GM12878 (cell line): ENCODE measurements around the gene MAP4. TPM values are rescaled to one million over a fixed set of nuclear protein-coding genes. Genes with fewer than 3 reads are reported as not detected.

Experiments used
- ATAC-seq: fragments of 200-7000 bp; cut with Tn5 transposase; 3 replicates; pipeline ENCODE4 v1.9.1; 2020; ENCODE audit warnings: mild to moderate bottlenecking, moderate library complexity
- BruUV-seq: library from RNA; stranded (reverse); fragments of 400-500 nt; replicated peaks from 2 replicates; lab custom pipeline; 2021; lab: Mats Ljungman, UMichigan
- CTCF ChIA-PET: fragments of 300-600 bp; sonication (Branson Sonifier 250); formaldehyde crosslinking; extraction: SDS; loops from one replicate; lab custom pipeline; 2021; ENCODE audit warnings: inconsistent platforms; lab: Yijun Ruan, JAX
- POLR2A ChIA-PET: fragments of 350-600 bp; formaldehyde crosslinking; extraction: SDS; loops from one replicate; lab custom pipeline; 2021; ENCODE audit warnings: inconsistent platforms; lab: Charles Lee
- RAD21 ChIA-PET: fragments of 300-600 bp; sonication (Branson Sonifier 250); formaldehyde crosslinking; loops from one replicate; lab custom pipeline; 2023; ENCODE audit warnings: antibody characterized with exemption; ENCODE audit not compliant: unreplicated experiment; lab: Charles Lee
- SMC1A ChIA-PET: fragments of 300-600 bp; sonication (Branson Sonifier 250); formaldehyde crosslinking; loops from one replicate; lab custom pipeline; 2023; ENCODE audit not compliant: unreplicated experiment, uncharacterized antibody; lab: Charles Lee
- DNase-seq: peaks from one replicate; pipeline ENCODE4 v3.0.0-alpha.2; 2011; ENCODE audit warnings: low read depth, low spot score
- FAIRE-seq: peaks from 3 replicates; lab custom pipeline; 2011; peaks lifted over from hg19 to GRCh38; lab: Jason Lieb, UNC
- H2AFZ ChIP-seq: 2 replicates; pipeline ENCODE4 v1.6.0; 2011; ENCODE audit warnings: low read depth, low read length, control low read depth; ENCODE audit not compliant: control insufficient read depth
- H3K27ac ChIP-seq: 2 replicates; pipeline ENCODE4 v1.5.1; 2011; ENCODE audit warnings: control low read depth; ENCODE audit not compliant: control insufficient read depth, insufficient read depth
- H3K27me3 ChIP-seq, 2 experiments: replicated peaks in 1 of 2; 2 replicates each; pipeline versions ENCODE4 v1.6.0 to v1.6.1; 2011; ENCODE audit warnings: low read length in 1 of 2; ENCODE audit not compliant: control insufficient read depth in 2 of 2, insufficient read depth in 2 of 2
- H3K36me3 ChIP-seq, 2 experiments: 2 replicates each; pipeline ENCODE4 v1.5.1; 2011; ENCODE audit warnings: low read length in 1 of 2; ENCODE audit not compliant: control insufficient read depth in 2 of 2, insufficient read depth in 2 of 2
- H3K4me1 ChIP-seq: 2 replicates; pipeline ENCODE4 v1.6.1; 2011; ENCODE audit warnings: mild to moderate bottlenecking, low read length, moderate library complexity, mixed read lengths; ENCODE audit not compliant: control insufficient read depth, insufficient read depth
- H3K4me2 ChIP-seq: 2 replicates; pipeline ENCODE4 v1.6.0; 2011; ENCODE audit warnings: control low read depth; ENCODE audit not compliant: control insufficient read depth, insufficient read depth
- H3K4me3 ChIP-seq: fragments of 200-600 bp; sonication (generic); 2 replicates; pipeline ENCODE4 v1.5.1; 2016
- H3K79me2 ChIP-seq: 2 replicates; pipeline ENCODE4 v1.6.0; 2011; ENCODE audit warnings: low read length; ENCODE audit not compliant: control insufficient read depth, insufficient read depth
- H3K9ac ChIP-seq: 2 replicates; pipeline ENCODE4 v1.8.0; 2011; ENCODE audit warnings: low read length, control low read depth, mixed read lengths; ENCODE audit not compliant: control insufficient read depth, insufficient read depth
- H3K9me3 ChIP-seq: replicated peaks from 3 replicates; pipeline ENCODE4 v1.5.1; 2011; ENCODE audit warnings: mild to moderate bottlenecking, low read length; ENCODE audit not compliant: control insufficient read depth, insufficient read depth
- H4K20me1 ChIP-seq: 2 replicates; pipeline ENCODE4 v1.6.0; 2011; ENCODE audit not compliant: control insufficient read depth, insufficient read depth
- ATF2 ChIP-seq: IDR thresholded peaks from 2 replicates; pipeline ENCODE4 v1.6.1; 2012; ENCODE audit warnings: low read length, inconsistent platforms
- E2F4 ChIP-seq: IDR thresholded peaks from 2 replicates; pipeline ENCODE4 v1.6.1; 2012; ENCODE audit warnings: low read depth, low read length, improper control_type of control experiment
- PAX5 ChIP-seq: IDR thresholded peaks from 2 replicates; pipeline ENCODE4 v1.6.1; 2011; ENCODE audit warnings: low read depth, low read length, borderline replicate concordance
- RELB ChIP-seq: fragments of 450-650 bp; IDR thresholded peaks from 2 replicates; pipeline ENCODE4 v1.6.1; 2017; ENCODE audit warnings: low read depth, mild to moderate bottlenecking, moderate library complexity
- ZZZ3 ChIP-seq: IDR thresholded peaks from 2 replicates; pipeline ENCODE4 v1.6.1; 2011; ENCODE audit warnings: low read depth; ENCODE audit not compliant: control insufficient read depth, insufficient read length
- WGBS: methylation state at CpG from one replicate; pipeline ENCODE4 v1.1.6; 2016; ENCODE audit warnings: low lambda C conversion rate; ENCODE audit not compliant: insufficient replicate concordance, insufficient coverage; ENCODE audit errors: missing lambda C conversion rate; 5-methylcytosine and 5-hydroxymethylcytosine counted together
- in situ Hi-C: fragments of 300-500 bp; cut with MboI; formaldehyde crosslinking; loops from 9 replicates; pipeline ENCODE4 v1.14.3; 2018; ENCODE audit warnings: mixed read lengths
- intact Hi-C: fragments of 100-400 bp; cut with micrococcal nuclease; formaldehyde crosslinking; loops from one replicate; pipeline ENCODE4 v1.14.2; 2022; ENCODE audit not compliant: unreplicated experiment
- polyA plus RNA-seq, 11 experiments: library from polyadenylated mRNA; depleted of rRNA in 4 of 11; unstranded in 6 of 11; stranded (reverse) in 5 of 11; fragments of >200 nt; fragmentation: Nextera tagmentation in 4 of 11; fragmentation: Illumina TruSeq in 1 of 11; extraction: Ambion mirVana in 4 of 11; extraction: Trizol in 1 of 11; gene quantifications; 1 replicate in 1 of 11; 2 replicates in 10 of 11; pipeline versions ENCODE4 v1.2.1 to v1.2.3, GENCODE V29; 2011 to 2016; ENCODE audit warnings: inconsistent platforms in 2 of 11, missing spikeins in 2 of 11, low read depth in 1 of 11
- total RNA-seq, 4 experiments: library from RNA; depleted of rRNA in 3 of 4; stranded (reverse); fragments of >200 nt in 3 of 4; fragmentation: Illumina TruSeq in 1 of 4; extraction: Trizol in 1 of 4; gene quantifications; 2 replicates each; pipeline versions ENCODE4 v1.2.1 to v1.2.3, GENCODE V29; 2013 to 2021

Gene MAP4
- total and polyA plus RNA-seq, 10 of the 15 experiments (the other 5 are each of a cell fraction or from before 2014, with no cell fraction given) = 22.2 to 145 (median 47.2) TPM

GRCh38 chr3:47964740-47965139 is 51.5 kb downstream of the MAP4 start:
- DNase-seq (no peak), ATAC-seq (no peak), FAIRE-seq (no peak)
- BruUV-seq = no TSS peak
- no peak overlapping the region for H3K9ac ChIP-seq
- CTCF ChIA-PET = interaction anchor here (1.6 kb wide), 1 partner anchor 186 kb away, joined by 4 read pairs; no protein-coding TSS in a partner anchor
- no peaks in the 10 kb centered on the region for H3K27me3 ChIP-seq
- no peaks in the 10 kb centered on the region; a peak in 1 of 4 replicates for H3K36me3 ChIP-seq
- H4K20me1 ChIP-seq = no peaks in the 10 kb centered on the region
- intact Hi-C loops (no loop called here), in situ Hi-C loops (no loop called here)
- RAD21 ChIA-PET = no interaction called here
- H3K9me3 ChIP-seq = no peaks in the 10 kb centered on the region
- H2AFZ ChIP-seq = no peak overlapping the region
- SMC1A ChIA-PET = interaction anchor here (1.7 kb wide), 1 partner anchor 12 kb away, joined by 5 read pairs; no protein-coding TSS in a partner anchor
- H3K4me1 ChIP-seq = peaks cover 31% of the 10 kb centered on the region
- H3K4me2 ChIP-seq = no peak overlapping the region
- TF ChIP-seq RELB (no peak), PAX5 (no peak)
- TF ChIP-seq, all 136 proteins: peak for 0
- 93% methylated on average over 4 of the region's 4 CpGs for WGBS
- POLR2A ChIA-PET = no interaction called here
- H3K4me3 ChIP-seq = no peak overlapping the region
- H3K27ac ChIP-seq = no peak overlapping the region
- H3K79me2 ChIP-seq = peaks cover 2% of the 10 kb centered on the region

GRCh38 chr3:47961815-47962606 is 54.2 kb downstream of the MAP4 start:
- no TSS peak for BruUV-seq
- Histone ChIP-seq H3K4me2 (no peak overlapping the region), H3K9me3 (no peaks in the 10 kb centered on the region), H4K20me1 (no peaks in the 10 kb centered on the region), H3K79me2 (peaks cover 2% of the 10 kb centered on the region), H3K9ac (no peak overlapping the region), H3K4me3 (no peak overlapping the region), H3K4me1 (peaks cover 31% of the 10 kb centered on the region), H3K36me3 (no peaks in the 10 kb centered on the region; a peak in 1 of 4 replicates), H3K27ac (peak overlapping the region; percentile 20; the same call in 1 of the 2 replicates), H3K27me3 (no peaks in the 10 kb centered on the region), H2AFZ (no peak overlapping the region)
- ATAC-seq (peak; percentile 49), DNase-seq (no peak), FAIRE-seq (no peak)
- in situ Hi-C loops (no loop called here), intact Hi-C loops (no loop called here)
- ChIA-PET POLR2A (interaction anchor here (1.6 kb wide), 1 partner anchor 70 kb away, joined by 11 read pairs; no protein-coding TSS in a partner anchor), RAD21 (no interaction called here), SMC1A (interaction anchor here (1.1 to 2.5 kb wide), 3 partner anchors 11 to 122 kb away, joined by 3 to 12 read pairs (median 8); no protein-coding TSS in a partner anchor), CTCF (interaction anchor here (0.7 to 1.6 kb wide), 7 partner anchors 9 to 45 kb away, joined by 3 to 9 read pairs (median 3); no protein-coding TSS in a partner anchor)
- 77% methylated on average over 5 of the region's 5 CpGs for WGBS
- TF ChIP-seq E2F4 (no peak), RELB (no peak), ZZZ3 (no peak), ATF2 (no peak)
